Fibroblast of villous mesenchyme (primary cell): Measurements from ENCODE around the gene ZFYVE28. TPM values are rescaled to one million over a fixed set of nuclear protein-coding genes. Genes with fewer than 3 reads are reported as not detected.

Experiments
- DNase-seq: peaks from one replicate; pipeline ENCODE4 v3.0.0-alpha.2; 2010; ENCODE audit warnings: low read depth
- H3K4me3 ChIP-seq: 2 replicates; pipeline ENCODE4 v1.5.1; 2011; ENCODE audit warnings: low read depth, mild to moderate bottlenecking, low read length
- CTCF ChIP-seq: IDR thresholded peaks from 2 replicates; pipeline ENCODE4 v1.5.1; 2012; ENCODE audit warnings: low read depth, mild to moderate bottlenecking, low read length; ENCODE audit not compliant: insufficient read depth
- total RNA-seq: library from RNA; depleted of rRNA; stranded (reverse); fragments of >200 nt; gene quantifications from 2 replicates; pipeline ENCODE4 v1.2.3, GENCODE V29; 2012

The ZFYVE28 gene
- total RNA-seq, 1 donor, result 12.1 TPM

- TF ChIP-seq CTCF, result no peak
- no peak overlapping the region for H3K4me3 ChIP-seq
- no peak for DNase-seq
Measured at GRCh38 chr4:2306773-2307410, 111.6 kb downstream of the ZFYVE28 start.

- no peak for DNase-seq
- no peak overlapping the region for H3K4me3 ChIP-seq
- no peak for TF ChIP-seq CTCF
Measured at GRCh38 chr4:2305766-2306501, 112.5 kb downstream of the ZFYVE28 start.

- H3K4me3 ChIP-seq, result no peak overlapping the region
- DNase-seq, result no peak
- TF ChIP-seq CTCF, result no peak
Measured at GRCh38 chr4:2304877-2305561, 113.4 kb downstream of the ZFYVE28 start.

GRCh38 chr4:2304321-2304876 lies 114.0 kb downstream of the ZFYVE28 start:
- TF ChIP-seq CTCF, result no peak
- DNase-seq, result no peak

GRCh38 chr4:2303686-2304320 lies 114.6 kb downstream of the ZFYVE28 start:
- TF ChIP-seq CTCF, result no peak
- DNase-seq, result no peak
- no peak overlapping the region for H3K4me3 ChIP-seq

More at GRCh38 chr4:2304321-2304876, 114.0 kb downstream of the ZFYVE28 start:
- H3K4me3 ChIP-seq, result no peak overlapping the region

- no peak for TF ChIP-seq CTCF
- no peak for DNase-seq
- no peak overlapping the region for H3K4me3 ChIP-seq
Measured at GRCh38 chr4:2303121-2303685, 115.2 kb downstream of the ZFYVE28 start.
